HFF-Myc (cell line): ENCODE measurements around the gene TRERF1.

Experiments
- DNase-seq: peaks from one replicate; pipeline ENCODE4 v3.0.0-alpha.2; 2011; ENCODE audit warnings: low read depth; ENCODE audit errors: extremely low read depth
- H3K4me3 ChIP-seq: replicated peaks from 2 replicates; pipeline ENCODE4 v1.5.1; 2011; ENCODE audit warnings: low read depth, mild to moderate bottlenecking, control low read depth, low read length
- CTCF ChIP-seq: IDR thresholded peaks from 2 replicates; pipeline ENCODE4 v1.5.1; 2012; ENCODE audit warnings: mild to moderate bottlenecking, low read depth, low read length, control low read depth; ENCODE audit errors: missing control alignments

TRERF1 gene

GRCh38 chr6:42230345-42231321 is 221.1 kb downstream of the TRERF1 start:
- no peak for DNase-seq
- no peak for TF ChIP-seq CTCF
- no peak overlapping the region for H3K4me3 ChIP-seq

GRCh38 chr6:42229506-42230119 is 222.1 kb downstream of the TRERF1 start:
- H3K4me3 ChIP-seq: no peak overlapping the region
- DNase-seq: no peak
- no peak for TF ChIP-seq CTCF

- no peak overlapping the region for H3K4me3 ChIP-seq
- DNase-seq: no peak
- TF ChIP-seq CTCF: no peak
Measured at GRCh38 chr6:42228305-42228704, 223.4 kb downstream of the TRERF1 start.

GRCh38 chr6:42227173-42227850 is 224.4 kb downstream of the TRERF1 start:
- DNase-seq: no peak
- TF ChIP-seq CTCF: no peak
- H3K4me3 ChIP-seq: no peak overlapping the region

- no peak for DNase-seq
- no peak overlapping the region for H3K4me3 ChIP-seq
- TF ChIP-seq CTCF: no peak
Measured at GRCh38 chr6:42226645-42227143, 225.0 kb downstream of the TRERF1 start.

- no peak overlapping the region for H3K4me3 ChIP-seq
- DNase-seq: no peak
- TF ChIP-seq CTCF: no peak
Measured at GRCh38 chr6:42226161-42226611, 225.5 kb downstream of the TRERF1 start.
